HepG2 (cell line): Measurements from ENCODE around the gene TMEM63B. TPM values are rescaled to one million over a fixed set of nuclear protein-coding genes. Genes with fewer than 3 reads are reported as not detected.

Source experiments
- ATAD3A ChIP-seq: sonication (generic); formaldehyde crosslinking; IDR thresholded peaks from 2 replicates; pipeline ENCODE4 v1.4.0; 2020; ENCODE audit warnings: missing genetic modification reagents
- ATF3 ChIP-seq: sonication (generic); formaldehyde crosslinking; IDR thresholded peaks from 2 replicates; pipeline ENCODE4 v1.4.0; 2020; ENCODE audit warnings: missing genetic modification reagents
- ATF4 ChIP-seq, 2 experiments: fragments of 450-650 bp in 1 of 2; sonication (generic) in 1 of 2; formaldehyde crosslinking; IDR thresholded peaks; 2 replicates each; pipeline versions ENCODE4 v1.5.0 to v1.8.0; 2020 to 2022; ENCODE audit warnings: mild to moderate bottlenecking in 1 of 2, missing genetic modification reagents in 1 of 2
- CHD2 ChIP-seq: IDR thresholded peaks from 2 replicates; pipeline ENCODE4 v1.6.1; 2011; ENCODE audit warnings: low read depth, low read length, improper control_type of control experiment
- CREM ChIP-seq, 2 experiments: sonication (generic) in 1 of 2; formaldehyde crosslinking in 1 of 2; IDR thresholded peaks; 2 replicates each; pipeline versions ENCODE4 v1.4.0 to v1.6.1; 2016 to 2020; ENCODE audit warnings: antibody characterized with exemption in 1 of 2, mild to moderate bottlenecking in 1 of 2, missing genetic modification reagents in 1 of 2
- DPF2 ChIP-seq: sonication (generic); formaldehyde crosslinking; IDR thresholded peaks from 2 replicates; pipeline ENCODE4 v1.4.0; 2020; ENCODE audit warnings: mild to moderate bottlenecking, low read depth, missing genetic modification reagents, borderline replicate concordance
- FOXC1 ChIP-seq: sonication (generic); formaldehyde crosslinking; IDR thresholded peaks from 2 replicates; pipeline ENCODE4 v1.8.0; 2022; ENCODE audit warnings: mild to moderate bottlenecking, missing genetic modification reagents, borderline replicate concordance
- GLI4 ChIP-seq: sonication (generic); formaldehyde crosslinking; IDR thresholded peaks from 2 replicates; pipeline ENCODE4 v1.5.1; 2020; ENCODE audit warnings: missing genetic modification reagents, mild to moderate bottlenecking, moderate library complexity, borderline replicate concordance
- HMGA1 ChIP-seq: sonication (generic); formaldehyde crosslinking; conservative IDR thresholded peaks from 2 replicates; pipeline ENCODE4 v1.4.0; 2020; ENCODE audit warnings: missing genetic modification reagents
- MED1 ChIP-seq: sonication (generic); formaldehyde crosslinking; IDR thresholded peaks from 2 replicates; pipeline ENCODE4 v1.4.0; 2020; ENCODE audit warnings: missing genetic modification reagents
- MLXIP ChIP-seq: sonication (generic); formaldehyde crosslinking; IDR thresholded peaks from 2 replicates; pipeline ENCODE4 v1.9.0; 2021; ENCODE audit warnings: missing genetic modification reagents, borderline replicate concordance
- NBN ChIP-seq: fragments of 450-650 bp; conservative IDR thresholded peaks from 2 replicates; pipeline ENCODE4 v1.6.1; 2017
- NR1H2 ChIP-seq: sonication (generic); formaldehyde crosslinking; IDR thresholded peaks from 2 replicates; pipeline ENCODE4 v1.8.1; 2022; ENCODE audit warnings: low read depth, missing genetic modification reagents, borderline replicate concordance
- POLR2A ChIP-seq, 2 experiments: IDR thresholded peaks; 2 replicates each; pipeline ENCODE4 v1.6.1; 2011; ENCODE audit warnings: low read depth in 2 of 2, low read length in 2 of 2, mild to moderate bottlenecking in 1 of 2, moderate library complexity in 1 of 2; ENCODE audit not compliant: insufficient read depth in 1 of 2
- SETDB1 ChIP-seq: sonication (generic); formaldehyde crosslinking; IDR thresholded peaks from 2 replicates; pipeline ENCODE4 v1.5.1; 2020; ENCODE audit warnings: missing genetic modification reagents, mild to moderate bottlenecking, borderline replicate concordance
- TOE1 ChIP-seq: sonication (generic); formaldehyde crosslinking; IDR thresholded peaks from 2 replicates; pipeline ENCODE4 v1.4.0; 2020; ENCODE audit warnings: mild to moderate bottlenecking, missing genetic modification reagents
- XBP1 ChIP-seq: sonication (generic); formaldehyde crosslinking; IDR thresholded peaks from 2 replicates; pipeline ENCODE4 v1.5.0; 2020; ENCODE audit warnings: missing genetic modification reagents
- YY1 ChIP-seq: IDR thresholded peaks from 2 replicates; pipeline ENCODE4 v1.6.1; 2011; ENCODE audit warnings: low read length, low read depth, moderate library complexity, mild to moderate bottlenecking; ENCODE audit not compliant: insufficient read depth, insufficient replicate concordance
- ZBTB25 ChIP-seq: IDR thresholded peaks from 2 replicates; pipeline ENCODE4 v1.6.1; 2018; ENCODE audit warnings: missing genetic modification reagents
- ZFP82 ChIP-seq: sonication (generic); formaldehyde crosslinking; IDR thresholded peaks from 2 replicates; pipeline ENCODE4 v1.5.1; 2020; ENCODE audit warnings: mild to moderate bottlenecking, missing genetic modification reagents, borderline replicate concordance
- ZNF180 ChIP-seq: sonication (generic); formaldehyde crosslinking; IDR thresholded peaks from 2 replicates; pipeline ENCODE4 v1.4.0; 2020; ENCODE audit warnings: low read depth, missing genetic modification reagents, borderline replicate concordance
- ZNF33B ChIP-seq: sonication (generic); formaldehyde crosslinking; IDR thresholded peaks from 2 replicates; pipeline ENCODE4 v1.5.1; 2020; ENCODE audit warnings: mild to moderate bottlenecking, missing genetic modification reagents
- ZNF432 ChIP-seq: sonication (generic); formaldehyde crosslinking; IDR thresholded peaks from 2 replicates; pipeline ENCODE4 v1.5.0; 2020; ENCODE audit warnings: missing genetic modification reagents, mild to moderate bottlenecking, borderline replicate concordance
- ZNF572 ChIP-seq: sonication (generic); formaldehyde crosslinking; IDR thresholded peaks from 2 replicates; pipeline ENCODE4 v1.5.1; 2020; ENCODE audit warnings: mild to moderate bottlenecking, missing genetic modification reagents
- ZNF615 ChIP-seq: sonication (generic); formaldehyde crosslinking; IDR thresholded peaks from 2 replicates; pipeline ENCODE4 v1.5.0; 2020; ENCODE audit warnings: mild to moderate bottlenecking, missing genetic modification reagents, borderline replicate concordance
- ZNF772 ChIP-seq: sonication (generic); formaldehyde crosslinking; IDR thresholded peaks from 2 replicates; pipeline ENCODE4 v1.5.0; 2020; ENCODE audit warnings: mild to moderate bottlenecking, missing genetic modification reagents
- ZSCAN12 ChIP-seq: sonication (generic); formaldehyde crosslinking; IDR thresholded peaks from 2 replicates; pipeline ENCODE4 v1.9.0; 2021; ENCODE audit warnings: mild to moderate bottlenecking, missing genetic modification reagents
- polyA plus RNA-seq, 8 experiments: library from polyadenylated mRNA; depleted of rRNA in 3 of 8; stranded (reverse) in 7 of 8; unstranded in 1 of 8; fragments of >200 nt; fragmentation: Illumina TruSeq in 4 of 8; extraction: Trizol in 4 of 8; gene quantifications; 2 replicates each; pipeline versions ENCODE4 v1.2.1 to v1.2.3, GENCODE V29; 2011 to 2016; ENCODE audit warnings: low read depth in 4 of 8, missing spikeins in 1 of 8, mixed read lengths in 1 of 8; ENCODE audit not compliant: insufficient read depth in 1 of 8
- total RNA-seq, 5 experiments: library from RNA; depleted of rRNA; stranded (reverse); fragments of >200 nt; fragmentation: Illumina TruSeq; extraction: Trizol; gene quantifications; 2 replicates each; pipeline ENCODE4 v1.2.3, GENCODE V29; 2016; ENCODE audit warnings: low read depth in 1 of 5

The TMEM63B gene
- total and polyA plus RNA-seq, 2 of the 13 experiments (the other 11 are each of a cell fraction or from before 2014, with no cell fraction given): 27.4 to 75.8 TPM

- TF ChIP-seq YY1 (no peak), ZNF432 (CRISPR knock-in tag) (no peak), FOXC1 (no peak), MED1 (CRISPR knock-in tag) (no peak), POLR2A (IDR thresholded peaks at IDR 0.05; ENCODE audit: insufficient read depth in 1 of 2, low read depth in 2 of 2, low read length in 2 of 2) (no peak), CHD2 (no peak), TOE1 (CRISPR knock-in tag) (no peak), XBP1 (CRISPR knock-in tag) (no peak), ATF4 (CRISPR knock-in tag; IDR thresholded peaks at IDR 0.05) (no peak), GLI4 (CRISPR knock-in tag) (no peak), ZNF180 (CRISPR knock-in tag) (no peak), ATAD3A (CRISPR knock-in tag) (no peak), DPF2 (CRISPR knock-in tag) (peak; percentile 59; the same call in 1 of the 2 replicates), NR1H2 (CRISPR knock-in tag) (no peak), ATF3 (CRISPR knock-in tag) (no peak), HMGA1 (CRISPR knock-in tag) (no peak), ZNF772 (CRISPR knock-in tag) (no peak), NBN (no peak), CREM (IDR thresholded peaks at IDR 0.05) (peak; percentile 36; the same call in 1 of the 2 replicates), CREM (CRISPR knock-in tag; IDR thresholded peaks at IDR 0.05) (no peak), MLXIP (CRISPR knock-in tag) (no peak), ZNF33B (CRISPR knock-in tag) (no peak), SETDB1 (no peak), ZBTB25 (CRISPR knock-in tag) (no peak), ZFP82 (no peak), ZSCAN12 (CRISPR knock-in tag) (no peak), ZNF572 (CRISPR knock-in tag) (no peak), ZNF615 (CRISPR knock-in tag) (no peak)
Measured at GRCh38 chr6:44099192-44099591, 28.2 kb upstream of the TMEM63B start (continued).
